ENCODE measurements around the gene ARHGAP18.

ARHGAP18 gene, protein sequence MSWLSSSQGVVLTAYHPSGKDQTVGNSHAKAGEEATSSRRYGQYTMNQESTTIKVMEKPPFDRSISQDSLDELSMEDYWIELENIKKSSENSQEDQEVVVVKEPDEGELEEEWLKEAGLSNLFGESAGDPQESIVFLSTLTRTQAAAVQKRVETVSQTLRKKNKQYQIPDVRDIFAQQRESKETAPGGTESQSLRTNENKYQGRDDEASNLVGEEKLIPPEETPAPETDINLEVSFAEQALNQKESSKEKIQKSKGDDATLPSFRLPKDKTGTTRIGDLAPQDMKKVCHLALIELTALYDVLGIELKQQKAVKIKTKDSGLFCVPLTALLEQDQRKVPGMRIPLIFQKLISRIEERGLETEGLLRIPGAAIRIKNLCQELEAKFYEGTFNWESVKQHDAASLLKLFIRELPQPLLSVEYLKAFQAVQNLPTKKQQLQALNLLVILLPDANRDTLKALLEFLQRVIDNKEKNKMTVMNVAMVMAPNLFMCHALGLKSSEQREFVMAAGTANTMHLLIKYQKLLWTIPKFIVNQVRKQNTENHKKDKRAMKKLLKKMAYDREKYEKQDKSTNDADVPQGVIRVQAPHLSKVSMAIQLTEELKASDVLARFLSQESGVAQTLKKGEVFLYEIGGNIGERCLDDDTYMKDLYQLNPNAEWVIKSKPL

DNA sequence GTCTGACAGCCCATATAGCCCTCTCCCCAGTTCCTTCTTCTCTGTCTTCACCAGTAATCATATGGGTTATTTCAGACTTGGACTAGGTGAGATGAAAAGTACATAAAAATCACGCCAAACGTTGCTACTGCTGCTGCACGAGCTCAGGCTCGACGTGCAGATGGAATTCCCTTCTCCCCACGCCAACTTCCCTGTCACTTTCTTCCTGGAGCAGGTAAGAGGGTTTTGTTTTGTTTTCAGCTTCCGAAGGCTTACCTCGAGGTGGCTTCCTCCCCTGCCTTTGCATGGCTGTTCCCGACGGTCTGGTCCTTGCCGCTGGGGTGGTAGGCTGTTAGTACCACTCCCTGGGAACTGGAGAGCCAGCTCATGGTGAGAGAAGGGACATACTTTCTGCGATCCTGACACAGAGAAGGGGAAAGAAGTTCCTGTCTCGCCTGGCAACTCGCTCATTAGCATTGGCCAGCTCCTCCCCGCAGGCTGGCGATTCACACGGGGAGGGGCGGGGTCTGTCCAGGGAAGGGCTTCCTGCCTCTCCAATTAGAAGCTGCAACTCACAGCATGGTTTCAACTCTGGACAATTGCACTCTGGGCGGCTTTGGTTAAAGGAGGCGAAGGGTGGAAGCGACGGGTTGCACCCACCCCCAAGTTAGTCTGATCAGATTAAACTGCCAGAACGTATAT, at the start of gene ARHGAP18:
TSS of gene ARHGAP18 (minus strand) at position 409 of the 681 bp plus-strand sequence. CDS start at position 368, 41 bp downstream.
- DNase-seq: peak; percentile 92 to 93

DNA sequence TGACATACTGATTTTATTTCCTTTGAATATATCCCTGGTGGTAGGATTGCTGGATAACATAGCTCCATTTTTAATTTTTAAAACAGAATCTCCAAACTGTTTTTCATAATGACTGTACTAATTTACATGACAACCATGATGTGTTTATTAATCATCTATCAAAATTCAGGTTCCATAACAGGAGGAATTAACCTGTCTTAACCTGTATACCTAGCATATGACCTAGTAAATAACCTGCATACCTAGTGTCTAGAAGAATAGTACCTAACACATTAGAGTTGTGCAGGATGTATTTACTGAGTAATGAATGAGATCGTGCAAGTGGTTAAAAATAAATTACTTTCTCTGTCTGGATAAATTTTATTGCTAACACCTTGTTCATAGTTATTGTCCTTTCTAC, 45.8 kb upstream of the ARHGAP18 start:
- DNase-seq: no peak

DNA sequence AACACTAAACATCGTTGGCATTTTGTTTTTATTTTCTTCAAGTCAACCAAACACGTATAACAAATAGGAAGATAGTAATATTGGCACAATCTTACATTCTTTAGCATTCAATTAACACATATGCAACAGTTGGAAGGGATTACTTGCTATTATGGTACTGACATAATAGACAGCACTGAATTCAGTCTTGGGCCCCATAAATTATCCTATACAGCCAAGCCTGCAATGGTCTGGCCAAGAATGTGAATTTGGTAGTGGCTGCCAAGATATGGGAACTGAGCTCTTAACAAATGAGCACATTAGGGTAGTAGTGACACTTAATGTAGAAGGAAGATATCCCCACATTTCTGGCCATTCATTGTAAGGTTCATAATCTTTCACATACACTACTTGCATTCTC, 44.8 kb upstream of the ARHGAP18 start:
- no peak for DNase-seq

DNA sequence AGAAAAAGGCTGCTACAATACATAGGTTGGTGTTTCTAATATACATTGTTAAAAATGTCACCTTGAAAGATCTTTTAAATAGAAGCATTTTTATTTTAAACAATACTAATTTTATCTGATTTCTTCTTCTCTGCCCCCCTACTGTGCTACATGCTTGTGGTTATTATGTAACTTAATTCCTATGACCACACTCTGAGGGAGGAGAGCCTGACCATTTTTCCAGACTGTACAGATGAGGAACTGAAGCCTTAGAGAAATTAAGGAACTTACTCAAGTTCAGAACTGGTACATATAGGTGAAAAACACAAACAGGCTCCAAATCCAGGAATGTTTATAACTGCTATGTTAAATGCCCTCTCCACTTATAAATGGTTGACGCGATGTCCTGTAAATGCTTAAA, 43.4 kb upstream of the ARHGAP18 start:
- DNase-seq: peak; percentile 73 to 78

DNA sequence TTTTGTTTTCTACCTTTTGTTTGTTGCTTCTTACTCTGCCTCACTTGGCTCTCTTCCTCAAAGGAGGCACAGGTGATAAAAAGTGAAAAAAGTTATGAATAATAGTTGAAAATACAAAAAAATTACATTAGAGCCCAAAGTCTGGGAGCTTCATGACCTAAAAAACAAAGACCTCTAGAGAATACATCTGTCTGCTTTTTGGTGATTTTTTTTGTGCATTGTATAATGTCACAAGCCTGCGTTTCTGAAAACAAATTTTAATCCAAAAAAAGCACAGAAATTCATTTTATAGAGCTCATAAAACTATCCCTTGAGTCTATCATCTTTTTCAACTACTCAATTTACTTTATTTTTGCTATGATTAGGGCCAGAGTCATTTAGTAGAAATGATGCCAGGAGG, 41.4 kb upstream of the ARHGAP18 start:
- DNase-seq: no peak

DNA sequence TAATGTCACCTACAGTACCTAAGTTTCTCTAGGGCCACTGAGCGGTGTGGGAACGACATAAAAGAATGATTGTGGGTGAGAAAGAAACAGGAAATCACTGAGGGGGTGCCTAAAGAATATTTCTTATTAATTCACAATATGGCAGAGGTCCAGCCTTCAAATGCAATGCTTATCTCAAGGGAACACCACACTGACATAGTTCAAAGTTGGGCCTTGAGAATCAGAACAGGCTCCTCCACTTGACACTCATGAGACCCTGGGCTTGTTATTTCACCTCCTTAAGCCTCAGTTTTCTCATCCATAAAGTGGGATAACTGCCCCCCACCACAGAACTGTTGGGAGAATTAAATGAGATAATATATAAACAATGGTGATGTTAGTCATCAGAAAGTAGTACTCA, 40.4 kb upstream of the ARHGAP18 start:
- no peak for DNase-seq

DNA sequence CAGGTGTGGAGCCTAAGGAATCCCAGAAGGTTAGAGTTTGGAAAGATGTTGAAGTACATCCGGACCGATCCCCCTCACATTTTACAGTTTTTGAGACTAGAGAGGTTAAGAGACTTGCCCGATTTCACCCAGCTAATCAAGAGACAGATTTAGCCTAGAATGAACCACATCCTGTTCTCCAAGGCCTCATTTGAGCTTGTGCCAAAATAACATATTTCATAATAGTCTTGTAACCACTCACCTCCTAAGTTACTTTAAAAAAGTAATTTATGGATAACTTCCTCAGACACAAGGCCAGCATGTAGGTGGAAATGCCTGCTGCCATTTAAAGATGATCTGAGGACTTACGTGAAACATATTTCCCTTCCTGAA, 39.8 kb upstream of the ARHGAP18 start:
- peak in 1 of 2 donors; percentile 37 for DNase-seq

DNA sequence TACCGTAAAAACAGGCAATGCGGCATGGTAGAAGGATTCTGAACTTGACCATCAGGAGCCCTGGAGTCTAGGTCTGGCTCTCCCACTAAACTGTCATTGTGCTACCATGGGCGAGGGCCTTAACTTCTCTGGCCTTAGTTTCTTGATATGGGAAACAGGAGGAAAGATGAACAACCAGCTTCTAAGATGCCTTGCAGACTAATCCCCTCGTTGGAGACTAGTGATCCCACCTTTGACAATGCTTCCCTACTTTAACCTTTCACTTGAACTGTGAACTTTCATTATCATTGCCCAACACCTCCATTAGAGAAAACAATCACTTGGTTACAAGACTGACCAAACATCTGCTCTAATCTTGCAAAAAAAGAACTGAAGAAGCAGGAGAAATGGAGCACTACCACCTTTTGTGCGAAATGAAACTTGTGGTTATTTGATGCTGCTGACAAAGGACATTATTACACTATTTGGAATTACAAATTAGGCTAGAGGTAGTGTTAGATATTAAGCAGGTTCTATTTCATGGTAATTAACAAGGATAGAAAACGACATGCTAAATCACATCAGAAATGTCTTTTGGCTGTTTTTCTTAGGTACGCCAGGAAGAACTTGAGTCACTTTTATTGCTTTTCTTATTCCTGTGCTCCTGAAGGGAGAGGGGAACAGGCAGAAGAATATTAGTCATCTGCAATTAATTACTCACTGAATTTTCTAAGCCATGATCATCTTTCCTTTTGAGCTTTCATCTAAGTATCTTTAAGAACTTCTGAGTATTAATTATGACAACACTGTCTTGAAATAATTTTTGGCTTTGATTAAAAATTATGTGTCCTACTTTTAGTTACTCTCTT, 39.1 kb upstream of the ARHGAP18 start:
- DNase-seq: no peak

DNA sequence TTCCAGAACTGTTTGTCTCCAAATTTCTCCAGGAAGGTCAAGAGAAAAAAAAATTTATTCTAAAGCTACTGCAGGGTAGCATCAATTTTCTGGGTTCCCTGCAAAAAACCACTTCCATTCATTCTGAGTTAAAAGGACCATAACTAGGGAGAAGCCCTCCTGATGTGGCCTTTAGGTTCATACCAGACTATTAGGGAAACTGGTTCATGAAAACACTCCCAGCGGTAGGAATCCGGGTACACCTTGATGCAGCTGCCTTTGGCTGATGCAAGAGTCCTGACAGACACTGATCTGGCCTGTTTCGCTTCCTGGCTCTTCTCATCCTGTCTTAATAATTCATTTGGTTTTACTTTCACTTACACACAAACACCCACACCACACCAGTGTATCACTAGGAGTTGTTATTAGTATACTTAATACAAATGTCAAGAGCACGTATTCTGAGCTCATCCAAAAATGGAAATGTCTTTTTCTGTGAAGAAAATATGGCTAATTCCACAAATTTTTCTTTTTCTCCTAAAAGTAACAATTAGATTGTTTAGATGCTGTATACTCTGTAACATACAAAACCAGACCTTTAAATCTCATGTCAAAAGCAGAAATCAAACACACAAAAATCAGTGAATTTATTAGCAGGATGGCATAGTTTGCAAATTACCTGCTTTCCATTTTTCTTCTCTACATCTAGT, 38.4 kb upstream of the ARHGAP18 start:
- DNase-seq: peak; percentile 60 to 69

DNA sequence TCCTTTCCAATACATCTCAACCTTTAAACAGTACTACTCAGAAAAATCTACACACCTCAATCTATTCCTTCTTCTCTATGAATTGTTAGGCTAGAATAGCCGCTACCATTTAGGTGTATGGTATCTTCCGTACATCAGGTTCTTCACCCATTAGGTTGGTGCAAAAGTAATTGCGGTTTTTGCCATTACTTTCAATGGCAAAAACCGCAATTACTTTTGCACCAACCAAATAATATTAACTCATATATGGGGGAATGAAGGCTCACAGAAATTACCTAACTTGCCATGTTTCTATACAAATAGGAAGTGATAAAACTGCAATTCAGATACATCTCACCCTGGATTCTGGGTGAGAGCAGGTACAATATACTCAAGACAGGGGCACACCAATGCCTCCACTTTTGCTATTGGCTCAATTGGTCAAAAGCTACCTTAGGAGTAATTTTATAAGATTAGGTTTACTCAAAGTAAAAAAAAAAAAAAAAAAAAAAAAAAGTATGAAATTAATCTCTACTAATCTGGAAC, 37.7 kb upstream of the ARHGAP18 start:
- DNase-seq: no peak

DNA sequence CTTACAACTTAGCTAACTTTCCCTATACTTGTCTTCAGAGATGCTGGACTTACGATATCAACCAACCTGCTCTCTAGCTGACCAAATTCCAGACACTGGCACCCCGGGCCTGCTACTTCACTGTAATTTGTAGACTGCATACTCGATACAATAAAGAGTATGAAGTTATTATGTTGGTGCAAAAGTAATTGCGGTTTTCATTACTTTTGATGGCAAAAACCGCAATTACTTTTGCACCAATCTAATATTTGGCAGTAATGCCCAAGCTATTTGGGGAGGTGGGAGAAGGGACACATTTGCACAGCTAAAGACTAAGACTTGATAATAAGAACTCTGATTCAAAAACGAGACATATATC, 34.9 kb upstream of the ARHGAP18 start:
- DNase-seq: no peak

DNA sequence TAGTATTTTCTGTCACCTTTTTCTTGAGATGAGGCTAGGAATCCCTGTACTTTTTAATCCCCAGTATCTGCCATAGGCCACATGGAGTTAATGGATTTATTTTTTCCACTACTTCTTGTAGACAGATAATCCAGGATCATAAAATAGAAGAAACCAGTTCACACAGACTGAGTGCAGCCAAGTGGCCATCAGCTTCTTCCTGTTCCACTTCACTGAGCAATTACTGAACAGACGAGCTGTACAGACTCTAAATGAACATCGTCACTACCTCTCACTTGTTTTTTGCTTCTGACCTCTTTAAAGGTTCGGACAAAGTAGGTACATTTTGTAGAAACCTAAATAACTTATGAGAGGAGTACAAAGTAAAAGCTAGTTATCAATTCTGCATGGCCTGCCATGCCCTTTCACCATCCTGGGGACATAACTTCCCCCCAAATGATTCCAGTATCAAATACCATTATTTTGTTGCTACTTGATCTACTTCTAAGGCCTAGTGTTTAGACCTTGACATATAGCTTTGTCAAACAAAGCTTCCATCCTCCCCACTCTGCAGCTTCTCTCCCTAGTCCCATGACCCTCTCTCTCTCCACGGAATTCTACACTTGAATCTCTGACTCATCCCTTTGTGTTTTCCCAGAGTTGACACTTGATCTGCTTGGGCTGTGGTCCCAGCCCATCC, 34.4 kb upstream of the ARHGAP18 start:
- no peak for DNase-seq

DNA sequence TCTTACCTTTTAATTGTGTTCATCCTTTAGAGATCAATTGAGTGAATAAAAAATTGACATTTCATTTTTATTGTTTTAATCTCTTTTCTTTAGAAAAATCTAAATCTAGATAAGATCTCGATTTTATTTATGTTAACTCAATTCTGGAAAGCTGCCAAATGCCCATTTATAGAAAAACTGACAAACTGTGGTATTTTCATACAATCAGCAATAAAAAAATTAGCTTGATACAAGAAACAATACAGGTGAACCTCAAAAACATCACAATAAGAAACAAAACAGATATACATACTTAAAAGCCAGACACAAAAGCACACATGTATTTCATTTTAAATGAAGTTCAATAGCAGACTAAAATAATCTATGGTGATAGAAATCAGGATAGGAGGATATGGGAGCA, 30.0 kb upstream of the ARHGAP18 start:
- DNase-seq: no peak

DNA sequence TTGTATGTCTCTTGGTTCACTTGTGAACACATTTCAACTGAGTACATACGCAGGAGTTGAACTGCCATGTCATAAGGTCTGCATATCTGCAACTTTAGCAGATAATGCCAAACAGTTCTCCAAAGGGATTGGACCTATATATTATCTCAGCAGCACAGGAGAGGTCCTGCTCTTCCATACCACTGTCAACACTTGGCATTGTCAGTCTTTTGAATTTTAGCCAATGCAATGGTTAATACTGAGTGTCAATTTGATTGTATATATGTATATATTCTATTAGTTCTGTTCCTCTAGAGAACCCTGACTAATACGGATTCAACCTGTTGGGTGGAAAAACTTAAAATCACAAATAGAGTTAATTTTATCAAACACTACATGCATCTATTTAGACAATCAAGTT, 26.1 kb upstream of the ARHGAP18 start:
- no peak for DNase-seq

DNA sequence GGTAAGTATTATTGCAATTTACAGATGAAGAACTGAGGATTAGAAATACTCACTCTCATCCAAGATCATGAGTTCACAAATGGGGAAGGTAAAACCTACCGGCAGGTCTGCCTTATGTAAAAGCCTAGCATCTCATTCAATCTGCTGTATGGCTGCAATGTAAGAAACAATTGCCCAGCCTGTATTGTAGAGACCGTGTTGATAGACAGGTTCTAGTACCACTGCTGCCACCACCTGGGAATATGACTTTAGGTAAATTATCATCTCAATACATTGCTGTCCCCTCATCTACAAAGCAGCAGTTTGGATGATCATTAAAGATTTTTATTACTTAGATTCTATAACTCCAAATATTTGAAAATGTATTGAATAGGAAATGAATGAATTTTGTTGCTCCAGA, 23.3 kb upstream of the ARHGAP18 start:
- DNase-seq: no peak

DNA sequence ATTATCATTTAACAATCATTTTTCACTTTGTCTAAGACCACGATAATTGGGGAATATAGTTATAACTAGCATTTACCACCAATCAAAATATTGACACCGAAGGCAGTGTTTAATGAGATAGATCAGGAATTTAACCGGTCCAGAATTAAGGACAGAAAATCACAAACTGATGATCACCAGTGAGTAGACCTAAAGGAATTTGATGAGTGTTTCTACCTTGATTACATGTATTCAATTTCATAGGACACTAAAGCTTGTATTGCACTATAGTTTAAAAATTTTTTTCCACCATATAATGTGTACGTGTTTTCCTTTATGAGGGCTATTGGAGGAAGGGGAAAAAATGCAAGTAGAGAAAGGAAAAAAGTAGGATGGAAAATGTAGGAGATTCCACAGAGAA, 22.6 kb upstream of the ARHGAP18 start:
- no peak for DNase-seq

DNA sequence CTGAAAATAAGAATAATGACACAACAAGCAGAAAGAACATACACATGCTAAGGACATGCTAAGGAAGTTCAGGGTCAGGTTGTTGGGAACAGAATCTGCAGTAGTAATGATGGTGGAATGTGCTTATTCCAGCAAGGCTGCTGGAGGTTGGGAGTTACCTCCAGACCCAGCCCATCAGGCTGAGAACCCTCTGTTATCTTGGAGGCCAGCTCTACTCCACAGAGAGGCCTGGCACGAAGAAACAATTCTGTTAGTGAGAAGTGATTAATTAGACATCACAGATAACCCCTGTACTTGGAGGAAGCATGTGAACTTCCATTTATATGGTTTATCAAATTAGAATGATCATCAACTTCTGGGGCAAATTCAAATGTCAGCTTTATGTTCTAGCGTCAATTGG, 22.1 kb upstream of the ARHGAP18 start:
- no peak for DNase-seq

DNA sequence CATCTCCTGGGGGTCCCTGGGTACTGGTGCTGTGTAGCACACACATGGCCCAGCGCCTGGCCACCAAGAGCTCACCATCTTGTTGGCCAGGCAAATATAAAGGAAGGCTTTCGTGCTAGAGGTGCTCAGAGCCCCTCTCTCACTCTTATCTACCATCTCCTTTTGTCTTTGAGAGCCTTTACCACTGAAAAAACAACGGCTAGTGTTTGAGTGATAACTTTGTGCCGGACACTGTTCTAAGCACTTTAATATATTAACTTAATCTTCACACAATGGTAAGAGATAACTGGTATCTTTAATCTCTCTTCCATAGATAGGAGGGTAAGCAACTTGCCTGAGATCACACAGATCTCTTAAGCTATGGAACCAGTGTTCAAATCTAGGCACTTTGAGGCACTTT, 21.5 kb upstream of the ARHGAP18 start:
- no peak for DNase-seq

DNA sequence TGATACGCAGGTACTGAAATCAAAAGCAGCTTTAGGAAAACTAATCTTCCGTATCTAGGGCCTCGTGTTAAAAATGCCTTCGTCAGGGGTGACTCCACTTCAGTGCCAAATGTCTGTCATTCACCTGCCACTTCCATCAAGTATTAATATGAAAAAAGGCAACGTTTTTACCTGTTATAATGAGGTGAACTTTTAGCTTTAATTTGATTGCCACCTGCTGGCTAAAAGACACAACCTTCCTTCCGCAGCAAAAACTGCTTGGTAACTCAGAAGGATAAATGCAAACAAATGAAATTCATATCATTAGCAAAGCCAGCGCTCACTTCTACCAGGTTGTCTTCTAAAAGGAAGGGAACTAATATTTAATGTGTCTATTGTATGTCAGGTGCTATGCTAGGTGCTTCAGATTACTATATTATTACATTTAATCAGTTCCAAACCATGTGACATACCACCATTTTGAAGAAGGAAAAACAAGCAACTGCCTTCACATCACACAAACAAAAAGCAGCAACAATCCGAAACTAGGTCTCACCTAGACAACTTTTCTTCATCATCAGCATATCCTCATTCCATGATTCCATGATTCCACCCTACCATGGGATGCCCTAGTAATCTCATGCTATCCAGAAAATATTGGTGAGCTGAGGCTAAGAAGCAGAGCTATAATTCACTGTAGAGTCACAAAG, 20.6 kb upstream of the ARHGAP18 start:
- peak in 1 of 2 donors; percentile 59 for DNase-seq

DNA sequence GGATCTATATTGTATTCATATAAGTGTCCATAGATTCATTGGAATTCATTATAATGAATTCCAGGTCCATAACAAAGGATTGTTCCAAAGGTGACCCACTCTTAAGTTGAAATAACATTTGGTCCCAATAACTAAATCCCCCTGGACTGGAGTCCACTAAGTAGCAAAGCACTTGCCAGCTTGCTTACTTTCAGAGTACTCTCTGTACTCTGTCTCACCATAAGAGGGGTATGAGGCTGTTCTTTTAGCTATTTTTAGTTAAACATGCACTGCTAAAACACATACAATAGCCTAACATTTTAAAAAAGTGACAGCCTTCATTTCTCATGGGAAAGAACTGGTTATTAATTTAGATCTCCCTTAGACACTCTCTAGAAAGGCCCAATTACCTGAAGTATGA, 16.7 kb upstream of the ARHGAP18 start:
- no peak for DNase-seq

DNA sequence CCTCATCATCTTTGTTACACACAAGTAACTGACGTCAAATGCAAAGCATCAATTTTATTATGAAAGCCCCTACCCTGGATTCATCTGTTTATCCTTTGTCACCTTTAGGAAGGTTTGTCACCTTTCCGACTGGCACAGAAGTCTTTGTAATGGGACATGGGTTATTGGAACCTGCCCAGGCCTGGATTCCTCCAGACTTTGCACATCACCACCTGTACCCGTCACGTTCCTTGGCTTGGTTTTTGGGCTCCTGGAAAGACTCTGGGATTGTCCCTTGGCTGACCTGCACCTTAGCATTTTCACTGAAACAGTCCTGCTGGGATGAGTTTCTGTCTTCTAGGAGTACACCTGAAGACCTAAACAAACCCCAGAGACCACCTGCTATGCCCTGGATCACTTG, 15.4 kb upstream of the ARHGAP18 start:
- no peak for DNase-seq
